ENCODE data around the gene PCK1. TPM values are rescaled to one million over a fixed set of nuclear protein-coding genes. Genes with fewer than 3 reads are reported as not detected.
A peak's percentile ranks its signal among the peaks of the same experiment; 100 is the strongest.

PCK1 gene
- total RNA-seq, 1 donor from 2014 or later: not detected

GRCh38 chr20:57576002-57576401 is 15.1 kb downstream of the PCK1 start:
- no peak for DNase-seq (ENCODE audit: low read depth in 2 of 2)

DNA sequence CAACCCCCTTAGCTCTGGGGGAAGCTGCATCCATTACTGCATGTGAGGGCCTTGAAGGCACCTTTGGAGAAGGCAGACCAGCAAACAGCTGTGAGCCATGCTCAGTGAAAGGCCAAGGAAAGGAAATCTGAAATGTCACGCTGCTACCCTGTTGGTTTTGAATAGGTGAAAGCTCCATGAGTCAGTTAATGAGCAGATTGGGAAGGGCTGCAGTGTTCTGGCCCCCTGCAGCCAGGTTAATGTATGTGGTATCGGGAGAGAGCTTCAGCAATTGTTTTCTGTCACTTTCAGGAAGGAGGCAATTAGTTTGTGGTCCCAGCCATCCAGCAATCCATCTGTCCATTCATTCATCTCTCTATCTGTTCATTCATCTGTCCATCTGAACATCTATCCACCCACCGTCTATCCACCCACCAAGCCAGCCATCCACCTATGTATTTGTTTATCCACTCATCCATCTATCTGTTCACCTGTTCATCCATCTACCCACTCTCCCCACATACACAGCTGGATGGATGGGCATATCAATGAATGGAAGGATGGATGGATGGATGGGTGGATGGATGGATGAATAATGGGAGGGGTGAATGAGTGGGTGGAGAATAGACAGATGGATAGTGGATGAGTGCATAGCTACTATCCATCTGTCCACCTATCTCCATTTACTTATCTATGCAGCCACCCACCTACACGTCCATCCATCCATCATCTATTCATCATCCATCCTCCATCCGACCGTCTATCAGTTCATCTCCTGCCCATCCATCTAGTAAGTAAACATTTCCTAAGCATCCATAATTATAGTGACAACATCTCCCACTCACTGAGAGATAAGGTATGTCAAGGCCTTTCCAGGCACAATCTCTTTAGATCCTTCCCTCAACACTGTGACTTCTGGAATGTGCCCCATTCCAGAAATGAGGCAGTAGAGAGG is 16.0 kb downstream of the PCK1 start:
- no peak for DNase-seq (ENCODE audit: low read depth in 2 of 2)

- DNase-seq (ENCODE audit: low read depth in 2 of 2): no peak
Observed at GRCh38 chr20:57577679-57578475, 17.0 kb downstream of the PCK1 start.

GRCh38 chr20:57578476-57579165 is 17.7 kb downstream of the PCK1 start:
- no peak for DNase-seq (ENCODE audit: low read depth in 2 of 2)

GRCh38 chr20:57579331-57579897 is 18.5 kb downstream of the PCK1 start:
- no peak for DNase-seq (ENCODE audit: low read depth in 2 of 2)

GRCh38 chr20:57579898-57580447 is 19.1 kb downstream of the PCK1 start:
- peak in 1 of 2 donors; percentile 12 for DNase-seq (ENCODE audit: low read depth in 2 of 2)

DNA sequence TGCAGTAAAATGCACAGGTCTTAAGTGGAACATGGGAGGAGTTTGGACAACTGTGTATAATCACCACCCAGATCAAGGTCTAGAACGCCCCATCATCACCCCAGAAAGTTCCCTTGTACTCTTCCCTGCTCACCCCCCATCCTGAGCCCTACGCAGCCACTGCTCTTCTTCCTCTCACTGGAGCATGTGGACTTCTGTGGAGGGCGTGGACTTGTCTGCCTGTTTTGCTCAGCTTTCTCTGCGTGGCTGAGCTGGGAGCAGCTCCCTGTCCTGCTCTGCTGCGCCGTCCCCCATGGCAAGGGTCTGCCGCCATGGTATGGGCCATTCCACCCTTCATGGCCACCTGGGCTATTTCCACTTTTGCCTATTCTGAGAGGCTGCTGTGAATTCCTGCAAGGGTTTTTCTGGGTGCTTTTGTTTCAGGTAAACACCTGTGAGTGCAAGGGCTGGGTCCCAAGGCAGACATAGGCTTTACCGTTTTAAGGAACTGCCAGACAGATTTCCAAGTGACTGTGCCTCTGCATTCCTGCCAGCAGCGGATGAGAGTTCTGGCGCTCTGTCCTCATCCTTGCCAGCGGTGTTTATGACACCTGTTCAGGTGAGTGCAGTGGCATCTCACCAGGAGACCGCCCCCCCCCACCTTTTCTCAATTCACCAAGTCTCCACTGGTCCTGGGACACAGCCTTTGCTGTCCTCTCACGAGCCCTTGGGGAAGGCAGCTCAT is 19.7 kb downstream of the PCK1 start:
- DNase-seq (ENCODE audit: low read depth in 2 of 2): no peak

- no peak for DNase-seq (ENCODE audit: low read depth in 2 of 2)
Observed at GRCh38 chr20:57581202-57582028, 20.5 kb downstream of the PCK1 start.

DNA sequence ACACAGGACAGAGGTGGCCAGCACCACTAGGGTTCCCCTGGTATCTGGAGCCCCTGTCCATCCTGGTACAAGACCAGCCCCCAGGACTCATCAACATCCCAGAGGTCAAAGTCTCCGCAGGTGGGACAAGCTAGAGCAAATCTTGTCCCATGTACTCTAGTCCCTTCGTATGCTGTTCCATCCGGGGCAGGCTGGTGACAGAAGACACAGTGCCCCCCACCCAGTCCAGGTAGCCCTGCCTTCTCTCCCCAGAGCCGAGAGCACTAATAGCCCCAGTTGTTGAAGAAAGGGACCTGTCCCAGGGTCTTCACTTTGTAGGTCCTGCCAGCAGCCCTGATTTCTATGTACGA is 21.1 kb downstream of the PCK1 start:
- DNase-seq (ENCODE audit: low read depth in 2 of 2): no peak

DNA sequence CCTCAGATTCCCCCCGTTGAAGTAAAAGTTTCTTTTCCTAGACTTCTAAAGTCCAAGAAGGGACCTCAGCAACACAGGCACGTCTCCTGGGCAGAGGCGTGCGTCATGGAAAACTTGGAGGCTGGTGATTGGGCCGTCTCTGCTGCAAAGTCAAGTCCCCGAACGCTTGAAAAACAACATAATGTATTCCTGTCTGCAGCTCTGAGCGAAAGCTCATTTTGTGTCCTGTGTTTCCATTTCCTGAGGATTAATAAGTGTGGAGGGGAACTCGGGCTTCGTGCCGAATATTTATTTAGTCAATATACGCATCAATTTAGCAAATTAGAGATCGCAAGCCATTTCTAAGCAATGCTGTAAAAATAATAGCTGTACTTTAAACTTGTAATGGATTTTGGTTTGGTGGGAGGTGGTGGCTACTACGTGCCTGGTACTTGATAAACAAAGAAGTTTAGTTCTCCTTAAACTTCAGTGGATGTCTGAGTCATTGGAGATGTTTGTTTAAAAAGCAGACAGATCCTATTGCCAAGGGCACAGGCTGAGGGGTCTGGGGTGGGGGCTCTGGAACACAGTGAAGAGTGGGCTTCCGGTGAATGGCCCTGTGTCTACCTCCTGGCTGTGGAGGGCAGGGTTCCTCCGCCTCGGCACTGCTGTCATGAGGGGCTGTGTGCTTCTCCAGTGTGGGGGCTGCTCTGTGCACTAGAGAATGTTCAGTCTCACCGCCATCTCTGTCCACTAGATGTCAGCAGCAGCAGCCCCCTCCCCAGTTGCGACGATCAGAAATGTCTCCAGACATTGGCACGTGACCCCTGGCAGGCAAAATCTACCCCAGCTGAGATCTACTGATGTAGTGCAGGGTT is 21.8 kb downstream of the PCK1 start:
- DNase-seq (ENCODE audit: low read depth in 2 of 2): peak in 1 of 2 donors; percentile 80

GRCh38 chr20:57583289-57584257 is 22.7 kb downstream of the PCK1 start:
- no peak for DNase-seq (ENCODE audit: low read depth in 2 of 2)

DNA sequence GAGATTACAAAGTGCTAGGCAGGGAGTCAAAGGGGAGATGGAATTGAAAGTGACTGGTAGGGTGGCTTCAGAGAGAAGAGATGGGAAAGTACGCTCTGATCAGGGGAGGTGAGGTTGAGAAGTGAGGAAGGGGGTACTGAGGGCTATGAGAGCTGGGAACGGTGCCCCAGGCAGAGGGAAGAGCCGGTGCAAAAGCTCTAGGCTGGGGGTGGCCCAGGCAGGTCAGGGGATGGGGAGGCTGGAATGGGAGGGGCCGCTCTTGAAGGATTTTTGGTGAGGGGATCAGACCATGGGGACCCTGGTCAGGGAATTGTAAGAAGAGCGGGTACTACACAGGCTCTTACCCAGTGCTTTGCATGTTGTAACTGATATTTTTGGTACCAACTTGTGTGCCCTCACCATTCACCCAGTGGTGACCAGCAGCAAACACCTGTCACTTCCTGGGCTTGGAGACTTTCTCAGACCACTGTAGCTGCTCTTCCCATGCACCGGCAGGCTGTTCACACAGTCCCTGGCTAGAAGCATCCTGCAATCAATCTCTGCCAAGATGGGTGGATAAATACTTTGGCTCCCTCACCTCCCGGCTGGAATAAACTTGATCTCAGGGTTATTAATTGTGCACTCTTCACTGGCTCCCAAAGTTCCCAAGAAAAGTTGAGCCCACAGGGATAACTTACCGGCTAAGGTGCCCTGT is 24.0 kb downstream of the PCK1 start:
- DNase-seq (ENCODE audit: low read depth in 2 of 2): no peak

DNA sequence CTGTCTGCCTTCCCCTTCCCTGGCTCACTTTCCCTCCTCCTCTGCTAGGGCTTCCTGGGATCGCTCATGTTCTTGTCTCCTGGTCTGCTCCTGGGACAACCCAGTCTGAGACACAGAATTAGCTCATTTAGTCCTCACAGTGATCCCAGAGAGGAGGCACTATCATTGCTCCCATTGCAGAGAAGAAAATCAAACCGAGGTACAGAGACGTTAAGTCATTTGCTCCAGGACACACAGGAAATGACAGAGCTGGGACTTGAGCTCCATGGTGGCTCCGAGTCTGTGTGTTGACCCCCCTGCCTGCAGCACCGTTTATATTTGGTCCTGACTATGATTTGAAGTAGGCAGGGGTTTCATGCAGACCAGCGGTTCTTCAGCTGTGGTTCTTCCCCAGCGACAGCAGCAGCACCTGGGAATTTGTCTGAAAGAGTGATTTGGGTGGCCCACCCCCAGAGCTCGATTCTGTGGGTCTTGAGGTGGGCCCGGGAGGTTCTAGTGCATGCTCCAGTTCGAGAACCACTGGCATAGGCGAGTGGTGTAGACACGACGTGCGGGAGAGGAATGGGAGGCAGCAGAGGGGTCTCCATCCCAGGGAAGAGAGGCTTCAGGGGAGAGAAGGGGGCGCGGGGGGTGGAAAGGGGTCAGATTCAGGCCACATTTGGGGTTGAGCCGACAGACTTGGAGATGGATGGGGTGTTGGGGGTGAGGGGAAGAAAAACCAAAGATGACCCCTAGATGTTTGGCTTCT is 24.7 kb downstream of the PCK1 start:
- DNase-seq (ENCODE audit: low read depth in 2 of 2): no peak

GRCh38 chr20:57586370-57586793 is 25.5 kb downstream of the PCK1 start:
- no peak for DNase-seq (ENCODE audit: low read depth in 2 of 2)

DNA sequence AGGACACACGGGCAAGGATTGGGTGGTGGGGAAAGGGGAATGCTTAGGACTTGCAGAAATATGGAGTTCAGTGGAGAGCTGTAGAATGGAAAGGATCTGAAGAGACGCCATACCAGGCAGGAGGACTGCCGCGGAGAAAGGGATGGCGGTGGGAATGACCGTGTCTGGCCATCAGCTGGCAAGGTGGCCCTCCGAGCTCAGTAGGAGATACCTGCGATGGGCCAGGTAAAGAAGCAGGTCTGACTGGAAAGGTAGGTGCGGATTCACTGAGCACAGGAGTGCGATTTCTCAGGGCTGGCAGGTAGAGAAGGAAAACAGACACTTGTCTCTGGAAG is 26.0 kb downstream of the PCK1 start:
- DNase-seq (ENCODE audit: low read depth in 2 of 2): no peak

DNA sequence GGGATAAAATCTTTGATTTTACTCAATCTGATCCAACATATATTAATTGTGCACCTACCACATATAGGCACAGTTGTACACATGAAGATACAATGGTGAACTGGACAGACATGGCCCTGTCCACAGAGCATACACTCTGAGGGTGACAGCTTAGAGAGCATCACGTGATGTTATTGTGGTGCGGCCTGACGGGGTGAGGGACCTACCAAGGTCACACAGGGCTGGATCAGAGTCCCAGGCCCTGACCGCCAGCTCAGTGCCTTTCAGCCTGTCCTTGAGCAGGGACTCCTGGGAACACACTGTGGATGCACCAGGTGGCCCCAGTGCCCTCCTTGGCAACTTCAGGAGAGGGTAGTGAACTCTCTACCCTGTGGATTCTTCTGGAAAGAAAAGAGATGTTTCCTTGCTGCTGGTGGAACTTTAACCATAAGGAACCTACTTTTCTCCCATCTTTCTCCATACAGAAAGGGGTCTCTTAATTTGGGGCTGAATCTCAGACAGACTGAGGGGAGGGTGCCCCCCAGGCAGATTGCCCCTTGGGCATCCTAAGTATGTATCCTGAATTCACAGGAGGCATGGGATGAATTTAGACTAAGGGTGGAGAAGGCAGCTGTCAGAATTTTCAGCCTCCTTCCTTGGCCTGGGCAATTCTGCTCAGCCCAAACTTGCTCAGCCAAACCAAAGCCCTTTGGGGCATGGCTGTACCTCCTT is 26.5 kb downstream of the PCK1 start:
- DNase-seq (ENCODE audit: low read depth in 2 of 2): no peak
